Neural cell (in vitro differentiated cells): ENCODE results near the gene POM121.
"Not testable (repeated sequence)": the region's sequence is repeated elsewhere in the genome, so short reads cannot be mapped to it uniquely, and the experiment has no call there.

Experiments
- EP300 ChIP-seq: fragments of 450-650 bp; conservative IDR thresholded peaks from 2 replicates; pipeline ENCODE4 v1.6.1; 2014; ENCODE audit warnings: antibody characterized with exemption, mild to moderate bottlenecking, moderate library complexity; ENCODE audit not compliant: poor library complexity, severe bottlenecking
- EZH2 ChIP-seq: fragments of 200-600, 300-800 bp; shearing (Covaris generic), sonication (generic); IDR thresholded peaks from 2 replicates; pipeline ENCODE4 v1.6.1; 2014; ENCODE audit warnings: antibody characterized with exemption, low read length, borderline replicate concordance, mild to moderate bottlenecking; ENCODE audit not compliant: insufficient read depth, poor library complexity, severe bottlenecking
- MXI1 ChIP-seq: fragments of 450-650 bp; conservative IDR thresholded peaks from 2 replicates; pipeline ENCODE4 v1.6.1; 2014; ENCODE audit warnings: antibody characterized with exemption, mild to moderate bottlenecking; ENCODE audit not compliant: poor library complexity, severe bottlenecking
- POLR2AphosphoS5 ChIP-seq: IDR thresholded peaks from 2 replicates; pipeline ENCODE4 v1.6.1; 2012
- RAD21 ChIP-seq: fragments of 450-650 bp; conservative IDR thresholded peaks from 2 replicates; pipeline ENCODE4 v1.6.1; 2014; ENCODE audit warnings: antibody characterized with exemption, mild to moderate bottlenecking, moderate library complexity
- TF ChIP-seq, protein P1 (sequence below): fragments of 450-650 bp; IDR thresholded peaks from 2 replicates; pipeline ENCODE4 v1.5.1; 2014; ENCODE audit warnings: antibody characterized with exemption, mild to moderate bottlenecking, moderate library complexity; ENCODE audit not compliant: poor library complexity, severe bottlenecking

DNA sequence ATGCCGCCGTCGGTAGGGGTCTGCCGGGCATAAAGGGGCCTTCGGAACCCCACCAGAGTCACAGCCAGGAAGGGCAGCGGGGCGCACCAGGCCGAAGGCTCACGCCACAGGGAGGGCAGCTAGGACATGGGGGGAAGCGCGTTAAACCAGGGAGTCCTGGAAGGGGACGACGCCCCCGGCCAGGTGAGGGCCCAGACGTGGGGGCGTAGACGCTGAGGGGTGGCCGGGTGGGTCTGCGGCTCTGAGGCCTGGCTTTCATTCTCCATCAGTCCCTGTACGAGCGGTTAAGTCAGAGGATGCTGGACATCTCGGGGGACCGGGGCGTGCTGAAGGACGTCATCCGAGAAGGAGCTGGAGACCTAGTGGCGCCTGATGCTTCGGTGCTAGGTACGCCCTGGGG, 44.8 kb downstream of the POM121 start:
- TF ChIP-seq, protein P1, sequence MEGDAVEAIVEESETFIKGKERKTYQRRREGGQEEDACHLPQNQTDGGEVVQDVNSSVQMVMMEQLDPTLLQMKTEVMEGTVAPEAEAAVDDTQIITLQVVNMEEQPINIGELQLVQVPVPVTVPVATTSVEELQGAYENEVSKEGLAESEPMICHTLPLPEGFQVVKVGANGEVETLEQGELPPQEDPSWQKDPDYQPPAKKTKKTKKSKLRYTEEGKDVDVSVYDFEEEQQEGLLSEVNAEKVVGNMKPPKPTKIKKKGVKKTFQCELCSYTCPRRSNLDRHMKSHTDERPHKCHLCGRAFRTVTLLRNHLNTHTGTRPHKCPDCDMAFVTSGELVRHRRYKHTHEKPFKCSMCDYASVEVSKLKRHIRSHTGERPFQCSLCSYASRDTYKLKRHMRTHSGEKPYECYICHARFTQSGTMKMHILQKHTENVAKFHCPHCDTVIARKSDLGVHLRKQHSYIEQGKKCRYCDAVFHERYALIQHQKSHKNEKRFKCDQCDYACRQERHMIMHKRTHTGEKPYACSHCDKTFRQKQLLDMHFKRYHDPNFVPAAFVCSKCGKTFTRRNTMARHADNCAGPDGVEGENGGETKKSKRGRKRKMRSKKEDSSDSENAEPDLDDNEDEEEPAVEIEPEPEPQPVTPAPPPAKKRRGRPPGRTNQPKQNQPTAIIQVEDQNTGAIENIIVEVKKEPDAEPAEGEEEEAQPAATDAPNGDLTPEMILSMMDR = not testable (repeated sequence)
- TF ChIP-seq MXI1, POLR2AphosphoS5, EZH2, RAD21, EP300: not testable (repeated sequence)
